ENCODE data around the gene DPP6.

The DPP6 gene

DNA sequence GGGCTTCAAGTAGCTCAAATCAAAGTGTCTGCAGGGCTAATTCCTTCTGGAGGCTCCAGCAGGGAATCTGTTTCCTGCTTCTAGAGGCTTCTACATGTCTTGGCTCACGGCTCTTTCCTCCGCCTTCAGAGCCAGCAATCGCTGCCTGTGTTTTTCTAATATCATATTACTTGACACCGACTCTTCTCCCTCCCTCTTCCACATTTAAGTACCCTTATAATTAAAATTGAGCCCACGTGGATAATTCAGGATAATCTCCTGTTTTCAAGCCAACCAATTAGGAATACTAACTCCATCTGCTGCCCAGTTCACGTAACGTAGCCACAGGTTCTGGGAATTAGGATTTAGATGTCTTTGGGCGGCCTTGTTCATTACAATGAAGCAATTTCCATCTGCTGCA, 372.2 kb downstream of the DPP6 start:
- DNase-seq = no peak

DNA sequence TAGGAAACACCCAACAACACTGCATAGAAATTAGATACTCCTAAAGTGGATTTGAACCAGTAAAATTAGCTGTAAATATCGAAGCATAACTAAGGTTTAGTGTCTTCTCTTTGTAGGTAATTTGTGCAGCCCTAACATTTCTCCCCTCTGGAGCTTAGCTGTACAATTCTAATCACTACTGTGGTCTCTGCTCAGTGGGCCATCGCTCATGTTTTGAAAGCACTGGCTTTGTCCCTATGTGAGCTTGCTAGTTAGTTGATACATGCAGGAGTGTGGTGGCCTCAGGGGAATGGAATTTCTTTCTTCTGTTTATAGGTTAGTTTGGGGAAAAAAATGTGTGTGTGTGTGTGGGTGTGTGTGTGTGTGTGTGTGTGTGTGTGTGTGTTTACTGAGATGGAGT, 373.1 kb downstream of the DPP6 start:
- DNase-seq = no peak

GRCh38 chr7:154426778-154427177, 374.6 kb downstream of the DPP6 start:
- DNase-seq = no peak

GRCh38 chr7:154427533-154427932, 375.3 kb downstream of the DPP6 start:
- DNase-seq = no peak

- no peak for DNase-seq
Observed at GRCh38 chr7:154429666-154430404, 377.6 kb downstream of the DPP6 start.

- DNase-seq = no peak
Observed at GRCh38 chr7:154430640-154431039, 378.4 kb downstream of the DPP6 start.

DNA sequence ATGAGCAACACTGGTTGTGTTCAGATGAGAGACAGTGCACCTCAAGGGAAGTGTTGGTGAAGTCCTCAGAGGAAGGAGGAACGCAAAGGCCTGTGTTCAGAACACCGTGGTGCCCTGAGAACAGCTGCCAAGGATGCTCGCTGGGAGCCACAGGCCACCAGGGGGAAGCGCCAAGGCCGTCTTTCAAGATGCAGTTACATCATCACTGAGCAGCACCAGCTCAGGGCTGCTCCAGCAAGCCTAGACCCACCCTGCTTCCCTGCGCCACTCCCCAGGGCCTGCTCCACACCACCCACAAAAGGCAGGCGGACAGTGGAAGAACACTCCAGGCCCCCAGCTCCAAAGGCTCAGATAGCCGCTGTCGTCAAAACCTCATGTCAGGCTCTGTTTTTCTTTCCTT, 378.8 kb downstream of the DPP6 start:
- no peak for DNase-seq

- no peak for DNase-seq
Observed at GRCh38 chr7:154433632-154434598, 381.7 kb downstream of the DPP6 start.

GRCh38 chr7:154436560-154436959, 384.4 kb downstream of the DPP6 start:
- no peak for DNase-seq

GRCh38 chr7:154437234-154437633, 385.0 kb downstream of the DPP6 start:
- DNase-seq = no peak

DNA sequence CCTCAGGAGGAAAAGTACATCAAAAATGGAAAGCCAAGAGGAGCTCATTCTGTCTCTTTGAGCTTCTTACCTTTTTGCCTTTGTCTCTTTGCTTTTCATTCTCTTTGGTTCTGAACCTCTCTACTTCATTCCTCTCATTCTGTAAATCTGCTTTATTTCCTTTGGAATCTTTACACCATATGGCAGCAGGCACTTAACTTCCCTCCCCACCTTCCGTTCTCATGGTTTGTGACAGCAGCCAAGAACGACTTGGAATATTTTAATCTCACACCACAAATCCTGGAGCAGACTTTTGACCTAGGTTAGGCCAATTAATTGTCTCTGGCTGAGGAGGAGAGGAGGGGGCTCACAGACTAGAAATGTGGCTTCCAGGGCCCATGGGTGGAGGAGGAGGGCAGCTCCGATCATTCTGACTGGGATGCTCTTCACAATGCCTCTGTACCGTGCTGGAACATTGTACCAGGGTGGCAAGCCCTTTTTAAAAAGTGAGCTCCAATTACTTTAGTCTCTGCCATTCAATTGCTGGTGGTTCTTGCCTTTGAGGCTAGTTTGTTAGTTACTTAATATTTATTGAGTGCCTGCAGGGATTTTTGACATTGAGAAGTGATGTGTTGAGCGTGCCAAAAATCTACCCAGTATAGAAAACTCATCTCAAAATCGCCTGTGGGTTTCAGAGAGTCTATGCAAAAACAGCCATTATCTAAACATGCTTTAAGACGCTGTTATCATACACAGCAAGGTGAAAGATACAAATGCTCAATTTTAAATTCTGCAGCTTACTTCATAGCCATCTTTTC, 386.6 kb downstream of the DPP6 start:
- no peak for DNase-seq

DNA sequence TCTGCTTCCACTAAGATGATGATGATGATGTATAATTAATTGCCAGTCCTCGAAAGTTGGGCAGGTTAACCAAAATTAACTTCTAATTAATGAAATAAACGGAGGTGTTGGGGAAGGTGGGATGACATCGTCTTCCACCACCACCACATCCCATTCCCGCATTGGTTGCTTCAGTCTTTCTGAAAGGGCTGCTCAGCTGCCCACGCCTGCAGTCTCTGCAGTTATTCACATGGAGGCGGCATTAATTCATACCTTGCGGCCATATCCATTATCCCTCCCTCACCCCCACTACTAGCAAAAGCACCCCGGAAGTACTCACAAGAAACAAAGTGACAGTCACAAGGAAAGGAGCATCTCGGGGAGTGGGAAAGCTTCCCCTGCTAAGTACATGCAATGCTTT, 387.9 kb downstream of the DPP6 start:
- no peak for DNase-seq

GRCh38 chr7:154440651-154441050, 388.5 kb downstream of the DPP6 start:
- DNase-seq = no peak

- DNase-seq = no peak
Observed at GRCh38 chr7:154441811-154442210, 389.6 kb downstream of the DPP6 start.

DNA sequence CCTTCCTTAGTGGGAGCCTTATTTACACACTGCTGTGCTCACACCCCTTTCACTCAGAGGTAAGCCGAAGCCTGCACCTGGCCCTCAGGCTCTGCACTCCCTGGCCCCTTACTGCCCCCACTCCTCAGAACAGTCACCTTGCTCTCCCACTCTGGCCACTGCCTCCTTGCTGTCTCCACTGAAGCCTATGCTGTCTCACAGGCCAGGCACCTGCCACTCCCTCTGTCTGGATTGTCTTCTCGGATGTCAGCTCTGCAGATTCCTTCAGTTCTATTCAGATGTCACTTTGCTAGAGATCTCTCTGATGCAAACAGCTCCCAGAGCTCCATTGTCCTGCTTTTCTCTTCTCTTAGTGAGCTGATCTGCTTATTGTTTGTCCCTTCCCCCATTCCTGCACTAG, 390.7 kb downstream of the DPP6 start:
- DNase-seq = no peak

DNA sequence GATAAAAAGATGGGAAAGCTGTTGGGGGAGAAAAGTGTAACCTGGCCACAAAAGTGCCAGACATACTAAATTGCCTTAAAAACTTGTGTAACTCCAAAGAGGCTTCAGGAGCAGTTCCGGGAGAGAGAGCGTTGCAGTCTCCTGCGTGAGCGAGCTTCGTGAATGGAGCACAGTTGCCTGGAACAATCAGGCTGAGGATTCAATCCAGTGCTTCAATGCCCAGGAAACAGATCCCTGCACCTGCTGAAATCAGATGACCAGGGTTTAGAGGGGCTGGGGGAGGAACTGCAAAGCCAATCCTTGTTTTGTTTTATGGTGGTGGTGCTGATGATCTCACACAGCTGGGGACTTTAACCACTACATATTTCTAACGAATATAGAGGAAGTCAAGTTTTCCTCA, 398.3 kb downstream of the DPP6 start:
- no peak for DNase-seq

GRCh38 chr7:154451480-154452457, 399.6 kb downstream of the DPP6 start:
- no peak for DNase-seq

DNA sequence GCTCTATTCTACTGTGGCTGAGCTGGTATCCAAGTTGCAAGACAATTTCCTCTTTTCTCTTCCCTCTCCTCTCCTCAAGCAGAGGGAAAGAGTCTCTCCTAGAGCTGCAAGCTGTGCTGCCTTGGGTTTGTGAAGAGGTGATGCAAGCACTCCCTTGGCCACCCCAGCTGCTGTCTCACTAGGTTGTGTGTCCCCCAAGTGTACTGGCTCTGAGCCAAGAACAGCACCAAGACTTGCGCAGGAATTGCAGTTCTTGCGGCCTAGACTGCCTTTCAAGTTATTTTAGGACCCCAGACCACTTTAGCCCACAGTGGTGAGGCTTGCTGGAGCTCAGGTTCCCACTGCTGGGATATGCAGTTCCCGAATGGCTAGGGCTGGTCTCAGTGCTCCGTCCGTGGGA, 411.6 kb downstream of the DPP6 start:
- no peak for DNase-seq

DNA sequence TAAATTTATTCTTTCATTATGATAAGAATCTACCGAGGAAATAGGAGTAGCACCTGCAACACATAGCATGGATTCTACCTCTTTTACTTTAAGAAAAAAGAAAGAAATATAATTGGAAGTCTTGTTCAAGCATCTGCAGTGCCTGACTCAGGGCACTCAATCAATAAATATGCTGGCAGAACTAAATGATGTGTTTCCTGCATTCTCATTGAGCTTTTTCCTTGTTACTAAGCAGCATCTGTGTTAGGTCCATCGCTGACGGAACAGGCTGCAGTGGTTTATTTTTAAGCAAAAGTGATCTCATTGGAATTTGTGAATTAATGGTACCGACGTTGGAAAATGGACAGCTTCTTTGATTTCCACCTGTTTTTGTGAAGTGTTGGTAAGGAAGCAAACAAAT, 417.5 kb downstream of the DPP6 start:
- no peak for DNase-seq

- DNase-seq = no peak
Observed at GRCh38 chr7:154472343-154472742, 420.1 kb downstream of the DPP6 start.

- no peak for DNase-seq
Observed at GRCh38 chr7:154473360-154473759, 421.2 kb downstream of the DPP6 start.

GRCh38 chr7:154474903-154475520, 422.8 kb downstream of the DPP6 start:
- DNase-seq = no peak
